Stimulated activated CD8-positive, alpha-beta memory T cell treated with anti-CD3 and anti-CD28 coated beads, Interleukin-12 subunit alpha, Interleukin-12 subunit beta, amount 100 ng/mL, for 24 hours (primary cell): ENCODE results near the gene ZSCAN26.

Source experiments
- DNase-seq: peaks from one replicate; pipeline ENCODE4 v3.0.0-alpha.2; 2020; ENCODE audit errors: extremely low read depth

The ZSCAN26 gene

DNA sequence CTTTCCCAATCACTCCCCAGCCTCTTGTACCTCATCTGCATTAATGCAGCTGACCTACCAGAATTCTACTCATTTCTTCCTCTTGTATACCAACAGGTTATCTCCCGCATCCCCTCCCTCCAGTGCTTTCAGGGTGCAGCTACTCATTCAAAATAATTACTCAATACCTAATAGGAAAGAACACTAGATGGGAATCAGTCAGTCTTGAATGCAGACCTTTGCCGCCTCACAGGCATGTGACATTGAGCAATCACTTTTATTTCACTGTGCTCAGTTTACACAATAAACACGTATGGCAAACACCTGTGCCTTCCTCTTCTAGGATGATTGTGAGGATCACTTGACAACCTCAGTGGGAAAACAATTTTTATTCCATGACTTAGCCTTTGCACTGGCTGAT is 55.7 kb downstream of the ZSCAN26 start:
- no peak for DNase-seq

DNA sequence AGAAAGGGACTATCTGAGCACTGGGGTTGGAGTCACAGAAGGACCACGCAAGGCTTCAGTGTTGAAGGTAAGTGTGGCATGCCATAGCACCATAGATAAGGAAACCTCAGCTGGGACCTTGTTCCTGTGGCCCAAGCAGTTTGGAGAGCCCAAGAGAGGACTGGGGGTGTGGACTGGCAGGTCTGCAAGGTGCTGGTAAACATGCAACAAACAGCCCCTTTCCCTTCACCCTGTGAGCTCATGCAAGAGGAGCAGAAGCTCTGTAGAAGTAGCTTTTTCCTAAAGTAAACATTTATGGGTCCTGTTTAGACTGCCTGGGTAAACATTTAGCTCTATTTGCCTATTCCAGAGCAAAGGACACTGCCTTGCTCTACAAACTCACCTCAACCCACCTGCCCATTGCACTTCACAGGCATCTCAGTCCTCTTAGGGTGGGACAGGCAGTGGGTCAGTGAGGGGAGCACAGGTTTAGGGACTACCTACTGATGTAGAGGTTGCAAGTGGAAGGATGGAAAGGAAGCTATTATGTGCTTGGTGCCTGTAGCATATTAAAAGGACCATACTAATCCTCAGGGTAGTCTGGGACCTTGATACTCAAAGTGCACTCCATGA is 57.0 kb downstream of the ZSCAN26 start:
- DNase-seq = no peak

DNA sequence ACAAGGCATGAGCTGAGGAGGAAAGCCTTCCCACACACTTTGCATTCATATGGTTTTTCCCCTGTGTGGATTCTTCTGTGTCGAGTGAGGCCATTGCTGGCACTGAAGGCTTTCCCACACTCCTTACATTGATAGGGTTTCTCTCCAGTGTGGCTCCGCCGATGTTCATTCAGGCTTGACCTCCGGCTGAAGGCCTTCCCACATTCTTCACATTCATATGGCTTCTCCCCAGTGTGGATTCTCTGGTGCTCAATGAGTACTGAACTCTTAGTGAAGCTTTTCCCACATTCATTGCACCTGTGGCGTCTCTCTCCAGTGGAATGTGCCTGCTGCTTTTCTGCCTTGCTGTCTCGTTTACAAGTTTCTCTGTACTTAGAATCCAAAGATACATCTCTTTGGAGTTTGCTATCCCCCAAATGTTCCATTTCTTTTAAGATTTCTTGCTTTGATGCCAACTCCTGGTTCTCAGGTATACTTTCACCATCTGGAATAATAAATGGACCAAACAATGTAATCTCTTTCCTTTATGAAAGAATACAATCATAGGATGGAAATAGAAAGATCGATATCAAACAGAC is 59.5 kb downstream of the ZSCAN26 start:
- no peak for DNase-seq
